NT2/D1 (cell line): ENCODE data around the gene SCARB1.

ENCODE experiments used
- SUZ12 ChIP-seq: IDR thresholded peaks from 2 replicates; pipeline ENCODE4 v1.6.1; 2011; ENCODE audit not compliant: insufficient read length, insufficient read depth; ENCODE audit errors: extremely low read depth
- YY1 ChIP-seq: IDR thresholded peaks from 2 replicates; pipeline ENCODE4 v1.6.1; 2011; ENCODE audit not compliant: insufficient read length, insufficient read depth

- TF ChIP-seq SUZ12 (no peak), YY1 (no peak)
Measured at GRCh38 chr12:124829008-124829707, 34.5 kb downstream of the SCARB1 start.
